ENCODE data around the gene DNAAF5.

Gene DNAAF5

DNA sequence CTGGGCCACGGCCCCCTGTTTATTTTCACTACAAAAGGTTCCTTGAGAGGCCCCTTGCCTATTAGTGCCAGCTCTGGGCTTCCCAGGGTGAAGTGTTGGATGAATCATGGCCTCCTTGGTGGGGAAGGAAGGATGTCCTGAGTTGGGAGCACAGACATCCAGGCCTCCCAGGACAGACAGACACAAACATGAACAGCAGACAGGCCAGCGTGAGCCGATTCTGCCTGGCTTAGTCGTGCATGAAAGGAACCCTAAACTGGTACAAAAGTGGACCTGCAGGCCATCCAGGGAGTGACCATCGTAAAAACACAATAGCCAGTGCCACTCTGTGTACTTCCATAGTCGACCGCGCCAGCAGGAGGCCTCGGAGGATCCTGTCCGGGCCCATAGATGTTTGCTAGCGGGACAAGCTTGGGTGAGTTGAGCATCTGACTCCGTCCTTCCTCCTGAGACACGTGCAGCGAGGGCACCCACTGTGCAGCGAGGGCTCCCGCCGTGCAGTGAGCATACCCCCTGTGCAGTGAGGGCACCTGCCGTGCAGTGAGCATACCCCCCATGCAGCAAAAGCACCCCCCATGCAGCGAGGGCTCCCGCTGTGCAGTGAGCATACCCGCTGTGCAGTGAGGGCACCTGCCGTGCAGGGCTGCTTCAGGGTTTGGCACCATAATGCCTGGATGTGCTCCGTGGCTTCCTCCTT is 51.9 kb downstream of the DNAAF5 start:
- Histone ChIP-seq H3K23ac (ENCODE audit: low read length) (no peak overlapping the region), H3K79me1 (ENCODE audit: low read length) (no peaks in the 10 kb centered on the region), H3K9ac (ENCODE audit: low read length) (no peak overlapping the region), H2AFZ (ENCODE audit: insufficient read depth, low read length, poor library complexity) (no peak overlapping the region), H2AK5ac (ENCODE audit: low read length) (no peak overlapping the region), H2BK5ac (ENCODE audit: low read depth, low read length, poor library complexity) (no peak overlapping the region), H4K91ac (ENCODE audit: low read depth, low read length) (no peak overlapping the region), H3K27me3 (ENCODE audit: insufficient read depth, low read length) (no peaks in the 10 kb centered on the region), H3K79me2 (ENCODE audit: control insufficient read depth, insufficient read depth, low read length, poor library complexity) (no peaks in the 10 kb centered on the region), H4K12ac (ENCODE audit: low read depth, low read length) (no peak overlapping the region), H3K4me2 (ENCODE audit: low read length) (no peak overlapping the region), H4K8ac (ENCODE audit: low read depth, low read length) (no peak overlapping the region), H2BK12ac (ENCODE audit: low read length) (no peak overlapping the region), H3K27ac (ENCODE audit: low read depth, low read length) (no peak overlapping the region), H3K4me3 (ENCODE audit: low read depth, low read length) (peak overlapping the region; percentile 10), H3K18ac (ENCODE audit: low read length) (no peak overlapping the region), H3K4me1 (ENCODE audit: control insufficient read depth in 1 of 2, insufficient read depth in 2 of 2, low read length in 2 of 2) (no peaks in the 10 kb centered on the region), H3K4ac (ENCODE audit: low read depth, low read length) (no peak overlapping the region), H3K36me3 (ENCODE audit: control insufficient read depth in 1 of 2, insufficient read depth in 2 of 2, low read length in 2 of 2) (peaks cover 51 to 55% of the 10 kb centered on the region in 2 experiments), H3K14ac (ENCODE audit: low read length) (no peak overlapping the region), H3K9me3 (ENCODE audit: insufficient read depth, low read depth, low read length) (peaks cover 6% of the 10 kb centered on the region), H2BK120ac (ENCODE audit: insufficient read depth, low read length, poor library complexity) (no peak overlapping the region)
- WGBS (ENCODE audit: extremely low coverage, insufficient coverage, insufficient read length) = no CpG with 5 or more reads among the region's 23 CpGs
- DNase-seq = no peak

DNA sequence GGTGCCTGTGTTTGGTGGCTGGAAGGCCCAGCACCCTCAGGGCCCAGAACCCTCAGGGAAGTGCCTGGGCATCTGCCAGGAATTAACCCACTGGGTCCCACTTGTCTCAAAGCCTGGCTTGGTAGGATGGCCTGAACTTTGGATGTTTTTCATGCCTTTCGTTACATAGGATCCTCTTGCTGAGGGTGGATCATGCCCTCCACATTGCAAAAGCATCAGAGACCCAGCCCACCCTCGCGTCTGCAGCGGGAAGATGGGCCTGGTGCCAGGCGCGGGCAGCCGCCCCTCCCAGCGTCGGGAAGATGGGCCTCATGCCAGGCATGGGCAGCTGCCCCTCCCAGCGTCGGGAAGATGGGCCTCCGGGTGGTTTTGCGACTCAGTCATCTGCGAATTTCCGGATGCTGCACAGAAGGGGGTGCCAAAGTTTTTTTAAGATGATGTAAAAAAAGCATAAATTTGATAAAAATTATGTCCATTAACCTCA is 52.5 kb downstream of the DNAAF5 start:
- H3K36me3 ChIP-seq (ENCODE audit: control insufficient read depth in 1 of 2, insufficient read depth in 2 of 2, low read length in 2 of 2) = peaks cover 52 to 57% of the 10 kb centered on the region in 2 experiments
- no peaks in the 10 kb centered on the region for H3K79me1 ChIP-seq (ENCODE audit: low read length)
- H2BK5ac ChIP-seq (ENCODE audit: low read depth, low read length, poor library complexity) = no peak overlapping the region
- no peaks in the 10 kb centered on the region for H3K27me3 ChIP-seq (ENCODE audit: insufficient read depth, low read length)
- no peak overlapping the region for H4K91ac ChIP-seq (ENCODE audit: low read depth, low read length)
- H3K18ac ChIP-seq (ENCODE audit: low read length) = no peak overlapping the region
- no peak for DNase-seq
- no peak overlapping the region for H2AK5ac ChIP-seq (ENCODE audit: low read length)
- no peak overlapping the region for H3K4me3 ChIP-seq (ENCODE audit: low read depth, low read length)
- H3K4ac ChIP-seq (ENCODE audit: low read depth, low read length) = no peak overlapping the region
- no peaks in the 10 kb centered on the region for H3K4me1 ChIP-seq (ENCODE audit: control insufficient read depth in 1 of 2, insufficient read depth in 2 of 2, low read length in 2 of 2)
- no peak overlapping the region for H4K8ac ChIP-seq (ENCODE audit: low read depth, low read length)
- H3K14ac ChIP-seq (ENCODE audit: low read length) = no peak overlapping the region
- no peak overlapping the region for H3K23ac ChIP-seq (ENCODE audit: low read length)
- peaks cover 6% of the 10 kb centered on the region for H3K9me3 ChIP-seq (ENCODE audit: insufficient read depth, low read depth, low read length)
- H3K4me2 ChIP-seq (ENCODE audit: low read length) = no peak overlapping the region
- no peak overlapping the region for H3K9ac ChIP-seq (ENCODE audit: low read length)
- H2BK12ac ChIP-seq (ENCODE audit: low read length) = no peak overlapping the region
- H3K79me2 ChIP-seq (ENCODE audit: control insufficient read depth, insufficient read depth, low read length, poor library complexity) = no peaks in the 10 kb centered on the region
- H2AFZ ChIP-seq (ENCODE audit: insufficient read depth, low read length, poor library complexity) = no peak overlapping the region
- H4K12ac ChIP-seq (ENCODE audit: low read depth, low read length) = no peak overlapping the region
- no CpG with 5 or more reads among the region's 15 CpGs for WGBS (ENCODE audit: extremely low coverage, insufficient coverage, insufficient read length)
- no peak overlapping the region for H3K27ac ChIP-seq (ENCODE audit: low read depth, low read length)
- H2BK120ac ChIP-seq (ENCODE audit: insufficient read depth, low read length, poor library complexity) = no peak overlapping the region

DNA sequence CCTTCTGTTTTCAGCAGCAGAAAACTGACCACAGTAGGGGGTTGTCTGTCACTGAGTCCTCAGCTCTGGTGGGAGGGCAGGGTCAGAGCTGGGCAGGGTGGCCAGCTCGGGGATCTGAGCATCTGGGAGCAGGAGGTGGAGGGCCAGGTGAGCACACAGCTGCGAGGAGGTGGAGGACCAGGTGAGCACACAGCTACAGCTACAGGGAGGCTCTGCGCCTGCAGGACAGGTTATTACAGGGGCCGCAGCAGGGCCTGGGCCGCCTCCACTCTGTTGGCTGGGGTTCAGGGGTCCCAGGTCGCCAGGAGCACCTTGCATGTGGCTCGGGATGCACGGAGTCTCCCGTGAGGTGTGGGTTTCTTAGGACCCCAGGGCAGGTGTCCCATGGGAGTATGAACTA is 53.0 kb downstream of the DNAAF5 start:
- H3K36me3 ChIP-seq (ENCODE audit: control insufficient read depth in 1 of 2, insufficient read depth in 2 of 2, low read length in 2 of 2) = peaks cover 50 to 60% of the 10 kb centered on the region in 2 experiments
- H3K27me3 ChIP-seq (ENCODE audit: insufficient read depth, low read length) = no peaks in the 10 kb centered on the region
- H4K8ac ChIP-seq (ENCODE audit: low read depth, low read length) = no peak overlapping the region
- H2BK12ac ChIP-seq (ENCODE audit: low read length) = no peak overlapping the region
- no peak overlapping the region for H3K4ac ChIP-seq (ENCODE audit: low read depth, low read length)
- H3K4me3 ChIP-seq (ENCODE audit: low read depth, low read length) = no peak overlapping the region
- H3K4me2 ChIP-seq (ENCODE audit: low read length) = no peak overlapping the region
- no peak overlapping the region for H3K27ac ChIP-seq (ENCODE audit: low read depth, low read length)
- no peaks in the 10 kb centered on the region for H3K4me1 ChIP-seq (ENCODE audit: control insufficient read depth in 1 of 2, insufficient read depth in 2 of 2, low read length in 2 of 2)
- H4K12ac ChIP-seq (ENCODE audit: low read depth, low read length) = no peak overlapping the region
- no peak overlapping the region for H2AFZ ChIP-seq (ENCODE audit: insufficient read depth, low read length, poor library complexity)
- WGBS (ENCODE audit: extremely low coverage, insufficient coverage, insufficient read length) = no CpG with 5 or more reads among the region's 9 CpGs
- H2BK120ac ChIP-seq (ENCODE audit: insufficient read depth, low read length, poor library complexity) = no peak overlapping the region
- no peak overlapping the region for H3K14ac ChIP-seq (ENCODE audit: low read length)
- no peak overlapping the region for H3K23ac ChIP-seq (ENCODE audit: low read length)
- H3K18ac ChIP-seq (ENCODE audit: low read length) = no peak overlapping the region
- DNase-seq = no peak
- H2AK5ac ChIP-seq (ENCODE audit: low read length) = no peak overlapping the region
- H3K79me2 ChIP-seq (ENCODE audit: control insufficient read depth, insufficient read depth, low read length, poor library complexity) = no peaks in the 10 kb centered on the region
- H2BK5ac ChIP-seq (ENCODE audit: low read depth, low read length, poor library complexity) = no peak overlapping the region
- H3K79me1 ChIP-seq (ENCODE audit: low read length) = no peaks in the 10 kb centered on the region
- H4K91ac ChIP-seq (ENCODE audit: low read depth, low read length) = no peak overlapping the region
- no peak overlapping the region for H3K9ac ChIP-seq (ENCODE audit: low read length)
- H3K9me3 ChIP-seq (ENCODE audit: insufficient read depth, low read depth, low read length) = peaks cover 6% of the 10 kb centered on the region

DNA sequence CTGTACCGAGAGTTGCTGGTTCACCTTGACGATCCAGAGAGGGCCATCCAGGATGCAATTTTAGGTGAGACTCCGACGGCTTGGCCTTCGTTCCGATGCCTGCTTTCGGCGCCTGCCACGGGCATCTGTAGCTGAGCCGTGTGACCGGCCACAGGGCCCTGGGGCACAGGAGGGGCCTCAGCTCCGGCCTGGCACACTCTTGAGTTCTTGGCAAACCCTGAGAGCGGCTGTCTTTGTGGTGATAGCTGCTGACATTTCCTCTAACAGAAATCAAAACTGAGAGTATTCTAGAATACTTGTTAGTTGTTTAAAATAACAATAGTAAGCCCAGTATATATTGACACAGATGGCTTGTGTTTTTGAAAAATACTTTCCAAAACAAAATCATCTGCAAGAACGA is 53.6 kb downstream of the DNAAF5 start:
- no peak overlapping the region for H2BK5ac ChIP-seq (ENCODE audit: low read depth, low read length, poor library complexity)
- H4K12ac ChIP-seq (ENCODE audit: low read depth, low read length) = no peak overlapping the region
- no peak overlapping the region for H3K4ac ChIP-seq (ENCODE audit: low read depth, low read length)
- no peak overlapping the region for H3K18ac ChIP-seq (ENCODE audit: low read length)
- H4K91ac ChIP-seq (ENCODE audit: low read depth, low read length) = no peak overlapping the region
- H3K27me3 ChIP-seq (ENCODE audit: insufficient read depth, low read length) = no peaks in the 10 kb centered on the region
- no CpG with 5 or more reads among the region's 14 CpGs for WGBS (ENCODE audit: extremely low coverage, insufficient coverage, insufficient read length)
- no peak for DNase-seq
- no peak overlapping the region for H3K27ac ChIP-seq (ENCODE audit: low read depth, low read length)
- H2BK12ac ChIP-seq (ENCODE audit: low read length) = no peak overlapping the region
- no peaks in the 10 kb centered on the region for H3K79me1 ChIP-seq (ENCODE audit: low read length)
- no peak overlapping the region for H3K14ac ChIP-seq (ENCODE audit: low read length)
- H3K36me3 ChIP-seq (ENCODE audit: control insufficient read depth in 1 of 2, insufficient read depth in 2 of 2, low read length in 2 of 2) = peaks cover 53 to 61% of the 10 kb centered on the region in 2 experiments
- no peak overlapping the region for H2AK5ac ChIP-seq (ENCODE audit: low read length)
- H4K8ac ChIP-seq (ENCODE audit: low read depth, low read length) = no peak overlapping the region
- no peaks in the 10 kb centered on the region for H3K79me2 ChIP-seq (ENCODE audit: control insufficient read depth, insufficient read depth, low read length, poor library complexity)
- H2AFZ ChIP-seq (ENCODE audit: insufficient read depth, low read length, poor library complexity) = no peak overlapping the region
- H2BK120ac ChIP-seq (ENCODE audit: insufficient read depth, low read length, poor library complexity) = no peak overlapping the region
- peaks cover 6% of the 10 kb centered on the region for H3K9me3 ChIP-seq (ENCODE audit: insufficient read depth, low read depth, low read length)
- no peak overlapping the region for H3K4me3 ChIP-seq (ENCODE audit: low read depth, low read length)
- no peak overlapping the region for H3K9ac ChIP-seq (ENCODE audit: low read length)
- H3K4me1 ChIP-seq (ENCODE audit: control insufficient read depth in 1 of 2, insufficient read depth in 2 of 2, low read length in 2 of 2) = no peaks in the 10 kb centered on the region
- H3K23ac ChIP-seq (ENCODE audit: low read length) = no peak overlapping the region
- H3K4me2 ChIP-seq (ENCODE audit: low read length) = no peak overlapping the region
